OCI-LY7 (cell line): ENCODE measurements around the gene KCNAB3.

Experiments
- EZH2phosphoT487 ChIP-seq: fragments of 200-600 bp; sonication (generic); IDR thresholded peaks from 2 replicates; pipeline ENCODE4 v1.6.1; 2018; ENCODE audit warnings: low read depth, borderline replicate concordance, mild to moderate bottlenecking, mixed run types, antibody characterized with exemption, low read length, moderate library complexity, mixed read lengths
- TF ChIP-seq, protein P1 (sequence below): fragments of 200-600 bp; sonication (generic); conservative IDR thresholded peaks from 2 replicates; pipeline ENCODE4 v1.5.1; 2014; ENCODE audit warnings: mild to moderate bottlenecking, antibody characterized with exemption, low read length, moderate library complexity, mixed read lengths

DNA sequence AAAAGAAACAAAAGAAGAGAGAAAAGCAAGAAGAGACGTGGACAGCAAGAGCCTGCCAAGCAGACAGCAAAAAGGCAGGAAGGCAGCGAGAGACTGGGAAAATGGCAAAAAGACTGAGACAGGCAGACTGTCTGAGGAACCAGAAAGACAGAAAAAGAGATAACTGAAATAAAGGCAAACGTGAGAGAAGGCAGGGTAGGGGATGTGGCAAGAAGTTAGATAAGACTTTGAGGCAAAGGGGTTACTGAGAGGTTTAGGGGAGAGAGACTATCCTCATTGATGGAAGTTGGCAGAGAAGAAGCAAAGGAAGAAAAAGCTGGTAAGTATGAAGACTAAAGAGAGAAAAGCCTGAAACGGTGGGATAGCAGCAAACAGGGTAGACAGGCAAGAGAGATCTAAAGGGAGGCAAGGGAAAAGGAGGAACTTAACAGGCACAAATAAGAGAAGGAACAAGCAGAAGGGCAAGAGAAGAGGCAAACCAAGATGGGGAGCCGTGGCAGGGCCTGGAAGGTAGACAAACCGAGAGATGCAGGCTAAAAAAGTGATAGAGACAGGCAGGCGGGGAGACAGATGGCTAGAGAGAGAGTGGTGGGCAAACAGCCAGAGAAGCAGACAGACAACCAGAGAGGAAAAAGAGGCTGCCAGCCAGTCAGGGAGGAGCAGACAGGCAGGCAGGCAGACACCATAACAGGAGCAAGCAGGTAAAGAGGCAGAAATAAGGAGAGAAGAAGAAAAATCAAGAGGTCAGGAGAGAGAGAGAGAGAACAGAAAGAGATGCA lies 48.2 kb downstream of the KCNAB3 start:
- TF ChIP-seq, protein P1, sequence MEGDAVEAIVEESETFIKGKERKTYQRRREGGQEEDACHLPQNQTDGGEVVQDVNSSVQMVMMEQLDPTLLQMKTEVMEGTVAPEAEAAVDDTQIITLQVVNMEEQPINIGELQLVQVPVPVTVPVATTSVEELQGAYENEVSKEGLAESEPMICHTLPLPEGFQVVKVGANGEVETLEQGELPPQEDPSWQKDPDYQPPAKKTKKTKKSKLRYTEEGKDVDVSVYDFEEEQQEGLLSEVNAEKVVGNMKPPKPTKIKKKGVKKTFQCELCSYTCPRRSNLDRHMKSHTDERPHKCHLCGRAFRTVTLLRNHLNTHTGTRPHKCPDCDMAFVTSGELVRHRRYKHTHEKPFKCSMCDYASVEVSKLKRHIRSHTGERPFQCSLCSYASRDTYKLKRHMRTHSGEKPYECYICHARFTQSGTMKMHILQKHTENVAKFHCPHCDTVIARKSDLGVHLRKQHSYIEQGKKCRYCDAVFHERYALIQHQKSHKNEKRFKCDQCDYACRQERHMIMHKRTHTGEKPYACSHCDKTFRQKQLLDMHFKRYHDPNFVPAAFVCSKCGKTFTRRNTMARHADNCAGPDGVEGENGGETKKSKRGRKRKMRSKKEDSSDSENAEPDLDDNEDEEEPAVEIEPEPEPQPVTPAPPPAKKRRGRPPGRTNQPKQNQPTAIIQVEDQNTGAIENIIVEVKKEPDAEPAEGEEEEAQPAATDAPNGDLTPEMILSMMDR = no peak
- no peak for TF ChIP-seq EZH2phosphoT487
